Suprapubic skin (tissue), 4 donors: ENCODE results near the gene MUC5B. TPM values are rescaled to one million over a fixed set of nuclear protein-coding genes. Genes with fewer than 3 reads are reported as not detected.

Experiments used
- DNase-seq, 2 donors: peaks; one replicate each; pipeline ENCODE4 v3.0.0-alpha.2; 2019; ENCODE audit warnings: low spot score in 2 of 2
- H3K27ac ChIP-seq: fragments of 200-600 bp; sonication (generic); one replicate; pipeline ENCODE4 v1.5.1; 2019
- H3K27me3 ChIP-seq: fragments of 200-600 bp; sonication (generic); one replicate; pipeline ENCODE4 v1.5.1; 2019
- H3K36me3 ChIP-seq: fragments of 200-600 bp; sonication (generic); one replicate; pipeline ENCODE4 v1.5.1; 2019
- H3K4me1 ChIP-seq: fragments of 200-600 bp; sonication (generic); one replicate; pipeline ENCODE4 v1.5.1; 2019
- H3K4me3 ChIP-seq: fragments of 200-600 bp; sonication (generic); one replicate; pipeline ENCODE4 v1.5.1; 2019; ENCODE audit warnings: mild to moderate bottlenecking
- H3K9me3 ChIP-seq: fragments of 200-600 bp; sonication (generic); one replicate; pipeline ENCODE4 v1.5.1; 2019
- EP300 ChIP-seq: sonication (generic); formaldehyde crosslinking; IDR thresholded peaks from one replicate; pipeline ENCODE4 v1.6.1; 2017; ENCODE audit warnings: antibody characterized with exemption
- POLR2A ChIP-seq, 2 donors: fragments of 450-650 bp; IDR thresholded peaks; one replicate each; pipeline ENCODE4 v1.6.1; 2017; ENCODE audit warnings: antibody characterized with exemption in 2 of 2, mild to moderate bottlenecking in 2 of 2, moderate library complexity in 2 of 2
- POLR2AphosphoS5 ChIP-seq, 3 donors: sonication (generic); formaldehyde crosslinking; IDR thresholded peaks; one replicate each; pipeline ENCODE4 v1.6.1; 2017; ENCODE audit warnings: antibody characterized with exemption in 3 of 3
- WGBS: methylation state at CpG from one replicate; pipeline ENCODE4 v1.1.5; 2018; 5-methylcytosine and 5-hydroxymethylcytosine counted together
- total RNA-seq, 4 donors: library from RNA; depleted of rRNA; stranded (reverse); fragments of >200 nt; gene quantifications; one replicate each; pipeline ENCODE4 v1.1.0, GENCODE V29; 2016
- TF ChIP-seq, protein P1 (sequence below), 2 donors: fragments of 200-600 bp in 1 of 2; fragments of 450-650 bp in 1 of 2; sonication (generic) in 1 of 2; IDR thresholded peaks; one replicate each; pipeline ENCODE4 v1.5.1; 2016 to 2019; ENCODE audit warnings: antibody characterized with exemption in 2 of 2, mild to moderate bottlenecking in 1 of 2, moderate library complexity in 1 of 2

The MUC5B gene
- total RNA-seq, 4 donors from 2014 or later: 0.08 to 0.34 (median 0.13) TPM

GRCh38 chr11:1236316-1237127 is 13.7 kb downstream of the MUC5B start:
- peaks cover 23% of the 10 kb centered on the region for H3K27me3 ChIP-seq
- no CpG with 5 or more reads among the region's 37 CpGs for WGBS

DNA sequence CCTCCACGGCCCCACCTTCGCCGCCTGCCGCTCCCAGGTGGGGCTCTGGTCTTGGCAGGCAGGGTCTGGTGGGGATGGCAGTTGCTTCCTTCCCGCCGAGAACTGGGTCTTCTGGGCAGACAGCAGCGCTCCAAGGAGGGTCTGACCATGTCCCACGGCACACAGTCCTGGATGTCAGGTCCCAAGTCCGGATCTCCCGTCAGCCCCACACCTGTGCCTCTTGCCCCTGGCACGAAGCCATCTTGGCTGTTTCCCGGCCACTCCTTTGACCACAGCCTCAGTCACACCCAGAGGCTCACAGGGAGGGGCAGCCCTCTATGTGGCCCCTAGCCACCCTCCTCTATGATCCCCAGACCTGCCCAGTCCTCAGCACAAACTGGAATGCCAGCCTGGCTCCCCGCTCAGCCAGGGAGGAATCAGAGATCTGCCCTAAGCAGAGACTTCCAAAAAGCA is 14.3 kb downstream of the MUC5B start:
- WGBS: 60% methylated on average over 1 of the region's 13 CpGs
- TF ChIP-seq EP300 (no peak), POLR2A (IDR thresholded peaks at IDR 0.05) (no peak), POLR2AphosphoS5 (IDR thresholded peaks at IDR 0.05) (no peak)
- TF ChIP-seq, protein P1, sequence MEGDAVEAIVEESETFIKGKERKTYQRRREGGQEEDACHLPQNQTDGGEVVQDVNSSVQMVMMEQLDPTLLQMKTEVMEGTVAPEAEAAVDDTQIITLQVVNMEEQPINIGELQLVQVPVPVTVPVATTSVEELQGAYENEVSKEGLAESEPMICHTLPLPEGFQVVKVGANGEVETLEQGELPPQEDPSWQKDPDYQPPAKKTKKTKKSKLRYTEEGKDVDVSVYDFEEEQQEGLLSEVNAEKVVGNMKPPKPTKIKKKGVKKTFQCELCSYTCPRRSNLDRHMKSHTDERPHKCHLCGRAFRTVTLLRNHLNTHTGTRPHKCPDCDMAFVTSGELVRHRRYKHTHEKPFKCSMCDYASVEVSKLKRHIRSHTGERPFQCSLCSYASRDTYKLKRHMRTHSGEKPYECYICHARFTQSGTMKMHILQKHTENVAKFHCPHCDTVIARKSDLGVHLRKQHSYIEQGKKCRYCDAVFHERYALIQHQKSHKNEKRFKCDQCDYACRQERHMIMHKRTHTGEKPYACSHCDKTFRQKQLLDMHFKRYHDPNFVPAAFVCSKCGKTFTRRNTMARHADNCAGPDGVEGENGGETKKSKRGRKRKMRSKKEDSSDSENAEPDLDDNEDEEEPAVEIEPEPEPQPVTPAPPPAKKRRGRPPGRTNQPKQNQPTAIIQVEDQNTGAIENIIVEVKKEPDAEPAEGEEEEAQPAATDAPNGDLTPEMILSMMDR (IDR thresholded peaks at IDR 0.05): no peak

More at GRCh38 chr11:1236316-1237127, 13.7 kb downstream of the MUC5B start:
- Histone ChIP-seq H3K4me3 (no peak overlapping the region), H3K9me3 (no peaks in the 10 kb centered on the region), H3K27ac (no peak overlapping the region), H3K4me1 (peaks cover 13% of the 10 kb centered on the region), H3K36me3 (no peaks in the 10 kb centered on the region)
- DNase-seq: peak; percentile 54 to 67
- TF ChIP-seq, protein P1 (IDR thresholded peaks at IDR 0.05): no peak
- TF ChIP-seq POLR2A (IDR thresholded peaks at IDR 0.05): no peak
- no peak for TF ChIP-seq POLR2AphosphoS5 (IDR thresholded peaks at IDR 0.05)
- TF ChIP-seq EP300: no peak

DNA sequence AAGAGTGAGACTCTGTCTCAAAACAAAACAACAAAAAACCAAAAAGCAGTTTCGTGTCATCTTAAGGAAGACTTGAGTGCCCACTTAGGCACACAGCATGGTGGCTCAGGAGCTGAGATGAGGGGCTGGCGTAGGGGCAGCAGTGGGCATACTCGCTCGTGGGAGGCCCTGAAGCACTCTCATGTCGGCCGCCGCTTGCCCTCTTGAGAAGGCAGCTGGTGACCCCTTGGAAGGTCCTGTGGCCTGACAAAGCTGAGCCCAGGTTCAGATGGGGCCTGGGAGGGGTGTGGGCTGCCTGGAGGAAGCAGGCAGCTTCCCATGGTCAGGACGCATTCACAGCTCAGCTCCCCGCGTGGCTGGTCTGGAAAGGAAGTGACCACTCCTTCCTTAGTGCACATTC is 15.0 kb downstream of the MUC5B start:
- TF ChIP-seq, protein P1 (IDR thresholded peaks at IDR 0.05): no peak
- TF ChIP-seq EP300 (no peak), POLR2A (IDR thresholded peaks at IDR 0.05) (no peak), POLR2AphosphoS5 (IDR thresholded peaks at IDR 0.05) (no peak)
- peaks cover 10% of the 10 kb centered on the region for H3K27me3 ChIP-seq
- DNase-seq: no peak
- H3K27ac ChIP-seq: no peak overlapping the region
- H3K9me3 ChIP-seq: no peaks in the 10 kb centered on the region
- 82% methylated on average over 10 of the region's 10 CpGs for WGBS
- no peaks in the 10 kb centered on the region for H3K36me3 ChIP-seq
- H3K4me3 ChIP-seq: no peak overlapping the region
- H3K4me1 ChIP-seq: peaks cover 11% of the 10 kb centered on the region

More for the DNA sequence above, 14.3 kb downstream of the MUC5B start:
- H3K4me3 ChIP-seq: no peak overlapping the region
- H3K27ac ChIP-seq: no peak overlapping the region
- H3K4me1 ChIP-seq: peaks cover 13% of the 10 kb centered on the region
- no peak for DNase-seq
- H3K36me3 ChIP-seq: no peaks in the 10 kb centered on the region
- no peaks in the 10 kb centered on the region for H3K9me3 ChIP-seq
- H3K27me3 ChIP-seq: peaks cover 17% of the 10 kb centered on the region

DNA sequence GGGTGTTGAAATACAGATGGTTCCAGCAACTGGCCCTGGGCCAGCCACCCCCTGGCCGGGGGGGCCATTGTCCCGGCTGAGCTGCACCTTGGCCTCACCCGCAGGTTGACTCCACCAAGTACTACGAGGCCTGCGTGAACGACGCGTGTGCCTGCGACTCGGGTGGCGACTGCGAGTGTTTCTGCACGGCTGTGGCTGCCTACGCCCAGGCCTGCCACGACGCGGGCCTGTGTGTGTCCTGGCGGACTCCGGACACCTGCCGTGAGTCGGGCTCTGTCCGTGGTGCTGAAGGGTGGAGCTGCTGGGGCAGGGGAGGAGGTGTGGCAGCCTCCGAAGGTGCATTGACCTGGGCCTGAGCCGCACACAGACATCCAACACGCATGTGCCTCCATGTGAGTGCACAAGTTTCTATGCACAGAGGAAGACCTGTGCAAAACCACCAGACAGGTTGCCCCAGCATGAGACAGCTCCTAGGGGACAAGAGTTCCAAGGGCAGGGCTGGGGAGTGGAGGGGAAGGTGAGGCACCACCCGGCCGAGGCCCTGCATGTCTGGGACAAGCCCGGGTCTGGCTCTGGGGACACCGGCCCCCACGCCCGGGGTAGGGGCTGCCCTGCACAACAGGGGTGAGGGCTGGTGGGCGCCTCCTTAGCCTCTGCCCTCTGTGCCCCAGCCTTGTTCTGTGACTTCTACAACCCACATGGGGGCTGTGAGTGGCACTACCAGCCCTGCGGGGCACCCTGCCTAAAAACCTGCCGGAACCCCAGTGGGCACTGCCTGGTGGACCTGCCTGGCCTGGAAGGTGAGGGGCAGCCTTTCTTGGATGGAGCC is 16.1 kb downstream of the MUC5B start:
- WGBS: 73% methylated on average over 13 of the region's 34 CpGs

More for the DNA sequence above, 16.1 kb downstream of the MUC5B start:
- TF ChIP-seq EP300 (no peak), POLR2AphosphoS5 (IDR thresholded peaks at IDR 0.05) (no peak), POLR2A (IDR thresholded peaks at IDR 0.05) (no peak)
- TF ChIP-seq, protein P1 (IDR thresholded peaks at IDR 0.05): no peak
- Histone ChIP-seq H3K4me3 (no peak overlapping the region), H3K27me3 (no peaks in the 10 kb centered on the region), H3K9me3 (no peaks in the 10 kb centered on the region), H3K27ac (no peak overlapping the region), H3K4me1 (no peaks in the 10 kb centered on the region), H3K36me3 (no peaks in the 10 kb centered on the region)
- no peak for DNase-seq
